Measurements from ENCODE around the gene GPS2. TPM values are rescaled to one million over a fixed set of nuclear protein-coding genes. Genes with fewer than 3 reads are reported as not detected.

Gene GPS2
- total RNA-seq, 4 donors from 2014 or later, result 77.4 to 123 (median 87.0) TPM

GRCh38 chr17:7313088-7313889, 1.9 kb downstream of the GPS2 start:
- no peaks in the 10 kb centered on the region for H3K27me3 ChIP-seq
- TF ChIP-seq EP300 (IDR thresholded peaks at IDR 0.05) (no peak), CTCF (IDR thresholded peaks at IDR 0.05) (peak in 1 of 2 donors; percentile 31)
- H3K9me3 ChIP-seq, result no peaks in the 10 kb centered on the region
- peaks cover 61% of the 10 kb centered on the region for H3K36me3 ChIP-seq
- peaks cover 67% of the 10 kb centered on the region for H3K4me1 ChIP-seq
- no peak for DNase-seq (ENCODE audit: low spot score in 2 of 2)
- 74% methylated on average over 6 of the region's 7 CpGs for WGBS
- no peak overlapping the region for H3K4me3 ChIP-seq
- H3K27ac ChIP-seq, result no peak overlapping the region

- WGBS, result 80% methylated on average over 7 of the region's 7 CpGs
- Histone ChIP-seq H3K4me3 (no peak overlapping the region), H3K36me3 (peaks cover 53% of the 10 kb centered on the region), H3K27ac (no peak overlapping the region), H3K4me1 (peaks cover 67% of the 10 kb centered on the region), H3K9me3 (no peaks in the 10 kb centered on the region), H3K27me3 (no peaks in the 10 kb centered on the region)
- no peak for DNase-seq (ENCODE audit: low spot score in 2 of 2)
- TF ChIP-seq CTCF (IDR thresholded peaks at IDR 0.05) (no peak), POLR2AphosphoS5 (IDR thresholded peaks at IDR 0.05) (no peak), EP300 (IDR thresholded peaks at IDR 0.05) (no peak), POLR2A (IDR thresholded peaks at IDR 0.05) (no peak)
These were observed 2.6 kb downstream of the GPS2 start for GRCh38 chr17:7312432-7313087.

- H3K36me3 ChIP-seq, result peaks cover 47% of the 10 kb centered on the region
- H3K27me3 ChIP-seq, result no peaks in the 10 kb centered on the region
- 73% methylated on average over 7 of the region's 7 CpGs for WGBS
- no peak for DNase-seq (ENCODE audit: low spot score in 2 of 2)
- TF ChIP-seq CTCF (IDR thresholded peaks at IDR 0.05), result no peak
- TF ChIP-seq POLR2A (IDR thresholded peaks at IDR 0.05), result no peak
- TF ChIP-seq POLR2AphosphoS5 (IDR thresholded peaks at IDR 0.05), result no peak
- TF ChIP-seq EP300 (IDR thresholded peaks at IDR 0.05), result no peak
- H3K4me3 ChIP-seq, result no peak overlapping the region
- no peak overlapping the region for H3K27ac ChIP-seq
- no peaks in the 10 kb centered on the region for H3K9me3 ChIP-seq
- H3K4me1 ChIP-seq, result peaks cover 67% of the 10 kb centered on the region
These were observed 4.0 kb downstream of the GPS2 start for GRCh38 chr17:7311110-7311705.

GRCh38 chr17:7309628-7310027, 5.5 kb downstream of the GPS2 start:
- 88% methylated on average over 12 of the region's 12 CpGs for WGBS
- Histone ChIP-seq H3K27ac (peak overlapping the region; percentile 96), H3K4me1 (peaks cover 57% of the 10 kb centered on the region), H3K36me3 (peaks cover 47% of the 10 kb centered on the region), H3K27me3 (no peaks in the 10 kb centered on the region), H3K9me3 (no peaks in the 10 kb centered on the region), H3K4me3 (peak overlapping the region; percentile 86)
- TF ChIP-seq POLR2A (IDR thresholded peaks at IDR 0.05) (no peak), CTCF (IDR thresholded peaks at IDR 0.05) (no peak), POLR2AphosphoS5 (IDR thresholded peaks at IDR 0.05) (no peak), EP300 (IDR thresholded peaks at IDR 0.05) (no peak)
- DNase-seq (ENCODE audit: low spot score in 2 of 2), result no peak
